Measurements from ENCODE around the gene CPLX1.

GRCh38 chr4:848307-848691, 22.4 kb upstream of the CPLX1 start:
- TF ChIP-seq CTCF (IDR thresholded peaks at IDR 0.05): no peak
- TF ChIP-seq POLR2AphosphoS5 (IDR thresholded peaks at IDR 0.05): no peak
- TF ChIP-seq POLR2A (IDR thresholded peaks at IDR 0.05): no peak
